ENCODE measurements around the gene CCDC171. TPM values are rescaled to one million over a fixed set of nuclear protein-coding genes. Genes with fewer than 3 reads are reported as not detected.
A peak's percentile ranks its signal among the peaks of the same experiment; 100 is the strongest.
"Not testable (repeated sequence)": the region's sequence is repeated elsewhere in the genome, so short reads cannot be mapped to it uniquely, and the experiment has no call there.

Gene CCDC171
- total RNA-seq, 1 donor: 8.1 TPM

DNA sequence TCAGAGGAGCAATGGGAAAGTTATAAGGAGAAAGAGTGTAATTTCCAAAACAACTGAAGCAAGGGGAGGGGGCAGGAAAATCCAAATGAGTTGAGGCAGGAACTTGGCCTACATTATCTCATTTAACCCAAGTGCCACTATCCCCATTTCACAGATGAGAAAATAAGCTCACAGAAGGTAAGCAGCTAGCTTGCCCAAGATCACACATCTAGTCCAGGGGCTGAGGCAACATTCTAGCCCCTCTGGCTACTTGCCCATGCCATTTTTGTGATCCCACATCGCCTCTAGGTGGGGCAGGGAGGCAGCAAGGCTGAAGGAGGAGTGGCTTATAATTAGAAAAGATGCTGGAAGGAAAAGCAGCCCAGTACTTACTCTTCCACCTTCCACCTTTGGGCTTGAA lies 39.5 kb upstream of the CCDC171 start:
- H3K4me3 ChIP-seq (ENCODE audit: low read depth, low read length): no peak overlapping the region
- TF ChIP-seq, protein P1, sequence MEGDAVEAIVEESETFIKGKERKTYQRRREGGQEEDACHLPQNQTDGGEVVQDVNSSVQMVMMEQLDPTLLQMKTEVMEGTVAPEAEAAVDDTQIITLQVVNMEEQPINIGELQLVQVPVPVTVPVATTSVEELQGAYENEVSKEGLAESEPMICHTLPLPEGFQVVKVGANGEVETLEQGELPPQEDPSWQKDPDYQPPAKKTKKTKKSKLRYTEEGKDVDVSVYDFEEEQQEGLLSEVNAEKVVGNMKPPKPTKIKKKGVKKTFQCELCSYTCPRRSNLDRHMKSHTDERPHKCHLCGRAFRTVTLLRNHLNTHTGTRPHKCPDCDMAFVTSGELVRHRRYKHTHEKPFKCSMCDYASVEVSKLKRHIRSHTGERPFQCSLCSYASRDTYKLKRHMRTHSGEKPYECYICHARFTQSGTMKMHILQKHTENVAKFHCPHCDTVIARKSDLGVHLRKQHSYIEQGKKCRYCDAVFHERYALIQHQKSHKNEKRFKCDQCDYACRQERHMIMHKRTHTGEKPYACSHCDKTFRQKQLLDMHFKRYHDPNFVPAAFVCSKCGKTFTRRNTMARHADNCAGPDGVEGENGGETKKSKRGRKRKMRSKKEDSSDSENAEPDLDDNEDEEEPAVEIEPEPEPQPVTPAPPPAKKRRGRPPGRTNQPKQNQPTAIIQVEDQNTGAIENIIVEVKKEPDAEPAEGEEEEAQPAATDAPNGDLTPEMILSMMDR (IDR thresholded peaks at IDR 0.05; ENCODE audit: insufficient read depth, low read length): peak; percentile 14
- no peak for DNase-seq (ENCODE audit: low read depth)

DNA sequence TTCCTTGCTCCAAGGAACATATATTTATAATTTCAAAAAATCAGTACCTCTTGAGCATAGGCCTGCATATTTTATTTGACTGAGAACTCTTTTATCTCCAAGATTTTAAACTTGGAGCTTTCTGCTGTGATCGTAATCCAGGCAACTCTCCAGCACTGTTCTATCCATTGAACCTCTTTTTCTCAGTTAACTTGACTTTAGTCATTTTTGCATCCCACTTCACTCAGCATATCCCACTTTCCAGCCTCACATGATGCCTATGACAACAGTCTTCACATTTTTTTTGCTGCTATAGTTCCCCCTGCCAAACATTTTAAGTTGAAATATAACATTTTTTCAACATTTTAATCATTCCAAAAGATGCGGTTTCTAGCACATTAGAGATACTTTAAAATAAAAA lies 33.0 kb upstream of the CCDC171 start:
- no peak for DNase-seq (ENCODE audit: low read depth)
- no peak overlapping the region for H3K4me3 ChIP-seq (ENCODE audit: low read depth, low read length)
- TF ChIP-seq, protein P1 (IDR thresholded peaks at IDR 0.05; ENCODE audit: insufficient read depth, low read length): no peak

DNA sequence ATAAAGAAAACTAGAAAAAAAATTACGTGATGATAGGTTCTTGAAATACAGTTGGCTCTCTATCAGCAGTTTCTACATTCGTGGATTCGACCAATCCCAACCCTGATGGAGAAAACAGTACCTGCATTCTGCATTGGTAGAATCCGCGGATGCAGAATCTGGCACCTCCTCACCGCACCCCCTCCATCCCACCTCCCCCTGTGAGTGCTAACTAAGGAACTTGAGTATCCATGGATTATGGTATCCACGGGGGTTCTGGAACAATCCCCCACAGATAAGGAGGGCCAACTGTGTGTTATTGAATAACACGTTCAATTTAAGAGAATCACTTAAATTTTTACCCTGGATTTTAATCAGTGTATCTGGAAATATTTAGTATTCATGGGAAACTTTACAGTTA lies 31.6 kb upstream of the CCDC171 start:
- DNase-seq (ENCODE audit: low read depth): no peak
- TF ChIP-seq, protein P1 (IDR thresholded peaks at IDR 0.05; ENCODE audit: insufficient read depth, low read length): no peak
- H3K4me3 ChIP-seq (ENCODE audit: low read depth, low read length): no peak overlapping the region

DNA sequence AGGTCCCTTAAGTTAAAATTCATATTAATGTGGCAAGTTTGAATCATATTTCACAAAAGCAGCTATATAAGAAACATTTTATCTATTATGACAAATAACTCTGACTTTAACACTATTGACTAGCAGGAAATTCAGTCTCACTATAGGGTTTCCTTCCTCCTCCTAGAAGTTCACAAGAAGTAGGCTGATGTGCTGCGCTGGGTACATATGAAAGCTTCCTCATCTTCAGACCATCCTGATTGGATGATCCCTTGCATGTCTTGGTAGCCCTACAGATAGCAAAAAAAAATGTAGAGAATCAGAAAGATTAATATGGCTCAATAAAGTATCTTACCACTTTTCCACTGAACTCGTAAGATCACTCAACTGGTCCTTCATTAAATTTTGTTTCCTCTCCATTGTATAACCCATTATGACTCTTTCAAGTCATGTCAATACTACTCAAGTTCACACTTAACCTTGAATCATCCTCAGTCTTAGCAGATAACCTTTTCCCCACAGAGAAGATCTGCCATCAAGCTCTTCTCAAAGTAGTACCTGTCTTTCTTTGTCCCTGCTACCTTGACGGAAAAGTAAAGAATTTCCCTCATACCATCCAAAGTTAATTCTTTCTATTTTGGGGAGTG lies 30.6 kb upstream of the CCDC171 start:
- DNase-seq (ENCODE audit: low read depth): no peak
- no peak overlapping the region for H3K4me3 ChIP-seq (ENCODE audit: low read depth, low read length)
- TF ChIP-seq, protein P1 (IDR thresholded peaks at IDR 0.05; ENCODE audit: insufficient read depth, low read length): no peak

DNA sequence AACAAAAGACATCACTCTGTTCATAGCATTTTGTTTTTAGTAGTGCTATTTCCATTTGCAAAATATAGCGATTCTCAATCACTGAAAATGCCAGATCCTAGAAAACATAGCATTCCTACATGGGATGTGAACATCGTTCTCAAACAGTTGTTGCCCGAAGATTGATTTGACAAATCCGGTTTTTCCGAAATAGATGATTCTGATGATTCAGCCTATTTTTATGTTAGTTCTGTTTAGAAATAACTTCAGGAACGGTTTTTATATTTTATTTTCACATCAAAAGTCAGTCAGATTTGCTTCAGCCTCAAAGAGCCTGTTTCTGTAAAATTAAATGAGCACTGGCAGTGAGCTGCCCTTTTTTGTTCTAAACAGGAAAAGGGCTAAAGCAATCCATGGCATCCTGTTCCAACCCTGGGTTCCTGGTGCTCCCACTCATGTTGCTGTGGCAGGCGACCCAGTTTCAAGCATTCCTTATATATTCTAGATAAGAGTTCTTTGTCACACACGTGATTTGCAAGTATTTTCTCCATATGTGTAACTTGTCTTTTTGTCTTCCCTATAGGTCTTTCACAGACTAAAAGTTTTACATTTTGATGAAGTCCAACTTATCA lies 27.9 kb upstream of the CCDC171 start:
- TF ChIP-seq, protein P1 (IDR thresholded peaks at IDR 0.05; ENCODE audit: insufficient read depth, low read length): no peak
- H3K4me3 ChIP-seq (ENCODE audit: low read depth, low read length): no peak overlapping the region
- DNase-seq (ENCODE audit: low read depth): no peak

DNA sequence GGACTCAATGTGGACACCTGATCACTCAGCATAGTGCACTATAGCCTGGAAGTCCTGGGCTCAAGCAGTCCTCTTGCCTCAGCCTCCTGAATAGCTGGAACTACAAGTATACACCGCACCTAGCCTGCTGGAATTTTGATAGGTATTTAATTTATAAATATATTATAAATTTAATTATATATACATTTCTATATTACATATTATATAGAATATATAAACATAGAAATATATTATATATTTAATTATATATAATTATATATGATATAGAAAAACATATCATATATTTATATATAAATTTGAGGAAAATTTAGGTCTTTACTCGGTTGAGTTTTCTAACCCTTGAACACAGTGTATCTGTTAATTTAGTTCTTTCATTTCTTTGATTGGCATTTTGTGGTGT lies 26.9 kb upstream of the CCDC171 start:
- TF ChIP-seq, protein P1 (IDR thresholded peaks at IDR 0.05; ENCODE audit: insufficient read depth, low read length): no peak
- no peak for DNase-seq (ENCODE audit: low read depth)

DNA sequence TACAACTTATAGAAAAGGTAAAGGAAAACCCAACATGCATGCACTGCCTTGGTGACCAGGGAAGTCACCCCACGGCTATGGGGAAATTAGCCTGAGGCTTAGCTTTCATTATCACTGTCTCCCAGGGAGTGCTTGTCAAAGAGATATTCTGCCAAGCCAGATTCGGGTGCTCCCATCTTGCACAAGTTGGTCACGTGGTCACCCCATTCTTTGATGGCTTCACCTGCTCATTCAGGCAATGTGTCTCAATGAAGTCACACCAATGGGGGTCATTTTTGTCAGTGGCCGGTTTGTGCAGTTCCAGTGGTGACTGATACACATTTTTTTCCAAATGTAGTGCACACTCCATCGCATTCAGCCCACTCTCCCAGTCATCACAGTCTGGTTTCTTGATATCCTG lies 25.8 kb upstream of the CCDC171 start:
- not testable (repeated sequence) for DNase-seq (ENCODE audit: low read depth); H3K4me3 ChIP-seq (ENCODE audit: low read depth, low read length)

More for the DNA sequence above, 26.9 kb upstream of the CCDC171 start:
- H3K4me3 ChIP-seq (ENCODE audit: low read depth, low read length): no peak overlapping the region

All from fibroblast of the aortic adventitia (primary cell).